ENCODE data around the gene SMAP2.
"Not testable (repeated sequence)": the region's sequence is repeated elsewhere in the genome, so short reads cannot be mapped to it uniquely, and the experiment has no call there.

Gene SMAP2

GRCh38 chr1:40373323-40374283 lies at the start of gene SMAP2:
TSS of gene SMAP2 (plus strand) at chr1:40373727. CDS start at chr1:40374121, 394 bp downstream.
- DNase-seq (ENCODE audit: low read depth): peak; percentile 90

DNA sequence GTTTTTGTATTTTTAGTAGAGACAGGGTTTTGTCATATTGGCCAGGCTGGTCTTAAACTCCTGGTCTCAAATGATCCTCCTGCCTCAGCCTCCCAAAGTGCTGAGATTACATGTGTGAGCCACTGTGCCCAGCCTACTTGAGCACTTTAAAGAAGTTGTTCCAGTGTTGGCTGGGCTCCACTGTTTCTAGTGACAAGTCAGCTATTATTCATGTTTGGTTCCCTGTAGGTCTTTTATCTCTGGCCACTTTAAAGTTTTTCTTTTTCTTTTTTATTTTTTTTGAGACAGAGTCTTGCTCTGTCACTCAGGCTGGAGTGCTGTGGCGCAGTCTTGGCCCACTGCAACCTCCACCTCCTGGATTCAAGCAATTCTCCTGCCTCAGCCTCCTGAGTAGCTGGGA lies 42.1 kb upstream of the SMAP2 start:
- DNase-seq (ENCODE audit: low read depth): not testable (repeated sequence)

DNA sequence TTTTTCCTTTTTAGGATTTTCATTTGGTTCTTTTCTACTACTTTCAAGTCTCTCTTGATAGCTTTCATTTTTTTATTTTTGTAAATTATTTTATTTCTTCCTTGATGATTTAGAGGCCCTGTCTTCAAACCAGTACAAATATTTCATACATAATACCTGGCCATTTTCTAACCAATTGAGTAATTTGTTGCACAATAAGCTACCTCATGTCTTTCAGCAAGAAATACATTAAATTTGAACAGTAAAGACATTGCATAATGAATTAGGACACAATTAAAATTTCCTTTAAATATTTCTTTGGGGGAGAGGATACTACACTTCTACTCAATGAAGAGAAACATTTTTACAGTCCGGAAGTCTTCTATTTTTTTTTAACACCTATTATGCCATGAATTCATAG lies 40.8 kb upstream of the SMAP2 start:
- DNase-seq (ENCODE audit: low read depth): no peak

GRCh38 chr1:40337443-40337842 lies 36.1 kb upstream of the SMAP2 start:
- no peak for DNase-seq (ENCODE audit: low read depth)

- DNase-seq (ENCODE audit: low read depth): peak; percentile 37
Observed at GRCh38 chr1:40338745-40339419, 34.6 kb upstream of the SMAP2 start.

DNA sequence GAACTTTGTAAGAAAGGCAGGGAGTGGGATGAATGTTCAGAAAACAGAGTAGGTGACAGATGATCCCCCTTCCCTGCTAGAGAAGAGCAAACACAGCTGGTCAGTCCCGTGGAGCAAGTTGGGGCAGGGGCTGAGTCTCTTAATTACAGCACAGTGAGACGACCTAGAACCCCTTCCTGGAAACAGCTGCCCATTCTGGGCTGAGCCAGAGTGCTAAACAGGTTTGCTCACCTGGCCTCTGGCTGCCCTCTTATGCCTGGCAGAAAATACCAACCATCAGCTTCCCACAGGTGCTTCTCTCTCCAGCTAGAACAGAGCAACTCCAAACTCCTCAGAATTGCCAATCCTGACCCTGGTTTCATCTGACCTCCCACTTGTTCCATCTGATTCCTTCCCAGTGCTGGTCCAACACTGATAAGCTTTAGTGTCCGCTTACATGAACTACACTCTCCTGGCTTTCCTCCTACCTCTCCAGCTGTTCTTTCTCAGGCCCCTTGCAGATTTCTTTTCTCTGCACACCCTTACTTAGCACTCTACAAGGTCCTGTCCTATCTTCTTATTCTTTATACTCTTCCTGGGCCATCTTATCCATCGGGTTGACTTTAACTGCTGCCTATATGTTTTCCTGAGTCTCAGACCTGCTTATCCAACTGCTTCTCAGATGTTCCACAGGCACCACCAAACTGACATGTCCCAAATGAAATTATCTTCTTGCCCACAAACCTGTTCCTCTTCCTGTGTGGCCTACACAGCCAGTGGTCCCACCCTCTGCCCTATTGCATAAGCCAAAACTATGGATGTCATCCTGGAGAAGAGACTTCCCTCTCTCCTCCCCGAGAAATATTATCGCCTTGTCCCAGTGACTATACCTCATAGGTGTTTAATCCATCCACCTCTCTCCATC lies 33.9 kb upstream of the SMAP2 start:
- no peak for DNase-seq (ENCODE audit: low read depth)

DNA sequence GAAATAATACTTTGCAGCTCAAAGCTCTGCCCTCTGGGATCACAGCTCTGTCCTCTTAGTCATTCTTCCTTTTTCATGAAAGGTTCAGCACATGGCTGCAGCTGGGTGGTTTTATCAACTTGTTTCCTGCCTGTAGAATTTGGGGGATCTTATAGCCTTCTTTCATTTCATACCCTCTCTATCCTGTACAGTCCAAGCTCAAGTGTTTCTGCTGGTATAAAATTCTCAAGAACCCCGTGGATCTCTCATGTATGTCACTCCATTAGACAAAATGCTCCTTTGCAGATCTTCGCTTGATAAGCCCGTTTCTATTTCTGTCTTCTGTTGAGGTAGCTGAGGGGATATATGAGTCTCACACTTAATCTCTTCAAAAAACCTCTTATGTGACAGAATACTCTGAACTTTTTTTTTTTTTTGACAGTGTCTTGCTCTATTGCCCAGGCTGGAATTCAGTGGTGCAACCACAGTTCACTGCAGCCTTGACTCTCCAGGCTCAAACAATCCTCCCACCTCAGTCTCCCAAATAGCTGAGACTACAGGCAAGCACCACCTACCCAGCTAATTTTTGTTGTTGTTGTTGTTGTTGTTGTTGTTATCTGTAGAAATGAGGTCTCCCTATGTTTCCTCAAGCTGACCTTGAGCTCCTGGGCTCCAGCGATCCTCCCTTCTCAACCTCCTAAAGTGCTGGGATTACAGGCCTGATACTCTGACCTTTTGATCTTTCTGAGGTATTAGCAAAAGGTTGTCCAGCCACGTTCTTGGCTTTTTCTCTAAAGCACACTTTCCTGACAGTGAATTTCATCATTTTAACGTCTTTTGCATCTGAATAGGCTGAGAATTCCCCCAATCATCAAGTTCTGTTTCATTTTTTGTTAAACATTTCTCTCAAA lies 31.8 kb upstream of the SMAP2 start:
- no peak for DNase-seq (ENCODE audit: low read depth)

DNA sequence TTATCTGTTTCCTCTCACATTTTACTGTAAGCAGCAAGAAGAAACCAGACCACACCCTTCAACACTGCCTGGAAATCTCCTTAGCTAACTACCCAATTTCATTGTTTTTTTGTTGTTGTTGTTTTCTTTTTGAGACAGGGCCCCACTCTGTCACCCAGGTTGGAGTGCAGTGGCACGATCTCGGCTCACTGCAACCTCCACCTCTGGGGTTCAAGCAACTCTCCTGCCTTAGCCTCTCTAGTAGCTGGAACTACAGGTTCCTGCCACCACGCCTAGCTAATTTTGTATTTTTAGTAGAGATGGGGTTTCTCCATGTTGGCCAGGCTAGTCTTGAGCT lies 31.2 kb upstream of the SMAP2 start:
- DNase-seq (ENCODE audit: low read depth): not testable (repeated sequence)

DNA sequence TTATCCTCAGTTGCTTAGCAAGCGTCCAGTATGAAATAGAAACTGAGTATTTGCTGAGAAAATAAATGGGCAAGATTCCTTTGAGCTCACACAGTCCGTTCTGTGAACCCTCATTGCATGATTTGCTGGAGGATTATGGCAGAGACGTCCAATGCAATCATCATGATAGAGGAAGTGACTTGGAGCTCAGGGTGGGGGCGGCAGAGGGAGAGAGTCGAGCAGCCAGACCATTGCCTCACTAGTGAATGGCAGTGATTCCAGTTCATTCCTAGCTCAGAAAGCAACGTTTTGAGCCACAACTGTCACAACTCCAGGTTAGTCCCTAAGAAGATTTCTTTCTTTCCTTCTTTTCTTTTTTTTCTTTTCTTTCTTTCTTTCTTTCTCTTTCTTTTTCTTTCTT lies 28.9 kb upstream of the SMAP2 start:
- peak; percentile 87 for DNase-seq (ENCODE audit: low read depth)

- DNase-seq (ENCODE audit: low read depth): no peak
Observed at GRCh38 chr1:40350391-40350790, 23.1 kb upstream of the SMAP2 start.

DNA sequence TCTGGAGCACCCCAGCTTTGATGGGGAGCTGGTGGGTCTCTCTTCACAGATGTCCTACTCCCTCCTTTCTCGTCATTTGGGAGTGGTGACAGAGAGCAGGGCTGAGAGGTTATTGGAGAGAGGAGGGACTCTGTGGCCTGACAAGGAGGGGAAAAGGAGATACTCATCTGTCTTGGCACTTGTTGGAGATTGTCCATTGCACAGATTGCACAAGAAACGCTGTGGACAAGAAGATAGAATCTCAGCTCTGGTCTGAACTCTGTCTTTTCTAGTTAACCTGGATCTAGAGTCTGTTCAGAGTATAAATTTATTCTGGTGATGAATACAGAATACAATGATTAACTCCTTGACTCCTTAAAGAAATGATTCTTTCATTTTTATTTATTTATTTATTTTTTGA lies 22.4 kb upstream of the SMAP2 start:
- DNase-seq (ENCODE audit: low read depth): no peak

GRCh38 chr1:40352126-40352525 lies 21.4 kb upstream of the SMAP2 start:
- no peak for DNase-seq (ENCODE audit: low read depth)

DNA sequence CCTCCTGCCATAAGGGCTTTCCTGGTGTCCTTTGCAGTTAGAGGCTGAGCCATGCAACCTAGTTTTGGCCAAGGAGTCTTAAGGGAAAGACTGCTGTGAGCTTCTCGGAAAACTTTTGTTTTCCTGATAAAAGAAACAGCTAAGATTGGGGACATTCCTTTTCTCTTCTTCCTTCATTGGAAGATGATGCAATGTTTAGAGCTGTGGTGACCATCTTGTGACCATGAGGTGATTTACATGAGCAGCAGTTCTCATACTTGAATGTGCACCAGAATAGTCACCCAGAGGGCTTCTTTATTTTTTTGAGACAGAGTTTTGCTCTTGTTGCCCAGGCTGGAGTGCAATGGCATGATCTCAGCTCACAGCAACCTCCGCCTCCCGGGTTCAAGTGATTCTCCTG lies 20.4 kb upstream of the SMAP2 start:
- DNase-seq (ENCODE audit: low read depth): no peak

GRCh38 chr1:40357625-40358024 lies 15.9 kb upstream of the SMAP2 start:
- no peak for DNase-seq (ENCODE audit: low read depth)

- DNase-seq (ENCODE audit: low read depth): no peak
Observed at GRCh38 chr1:40360631-40361030, 12.9 kb upstream of the SMAP2 start.

DNA sequence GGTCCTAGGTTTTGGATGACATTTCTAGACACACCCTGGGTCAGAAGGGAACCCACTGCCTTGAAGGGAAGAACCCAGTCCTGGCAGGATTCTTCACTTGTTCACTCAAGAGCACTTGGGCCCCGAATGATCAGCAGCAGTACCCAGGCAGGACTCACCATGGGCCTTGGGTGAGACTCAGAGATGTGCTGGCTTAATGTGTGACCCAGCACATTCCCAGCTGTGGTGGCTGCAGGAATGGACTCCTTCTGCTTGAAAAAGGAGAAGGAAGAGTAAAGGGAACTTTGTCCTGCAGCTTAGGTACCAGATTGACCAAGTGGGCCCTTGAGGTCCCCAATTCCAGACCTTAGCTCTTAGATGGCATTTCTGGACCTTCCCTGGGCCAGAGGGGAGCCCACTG lies 12.3 kb upstream of the SMAP2 start:
- no peak for DNase-seq (ENCODE audit: low read depth)

- DNase-seq (ENCODE audit: low read depth): no peak
Observed at GRCh38 chr1:40361637-40362036, 11.9 kb upstream of the SMAP2 start.

- no peak for DNase-seq (ENCODE audit: low read depth)
Observed at GRCh38 chr1:40362199-40362598, 11.3 kb upstream of the SMAP2 start.

- DNase-seq (ENCODE audit: low read depth): peak; percentile 57
Observed at GRCh38 chr1:40362699-40363098, 10.8 kb upstream of the SMAP2 start.

GRCh38 chr1:40363721-40364120 lies 9.8 kb upstream of the SMAP2 start:
- DNase-seq (ENCODE audit: low read depth): no peak

DNA sequence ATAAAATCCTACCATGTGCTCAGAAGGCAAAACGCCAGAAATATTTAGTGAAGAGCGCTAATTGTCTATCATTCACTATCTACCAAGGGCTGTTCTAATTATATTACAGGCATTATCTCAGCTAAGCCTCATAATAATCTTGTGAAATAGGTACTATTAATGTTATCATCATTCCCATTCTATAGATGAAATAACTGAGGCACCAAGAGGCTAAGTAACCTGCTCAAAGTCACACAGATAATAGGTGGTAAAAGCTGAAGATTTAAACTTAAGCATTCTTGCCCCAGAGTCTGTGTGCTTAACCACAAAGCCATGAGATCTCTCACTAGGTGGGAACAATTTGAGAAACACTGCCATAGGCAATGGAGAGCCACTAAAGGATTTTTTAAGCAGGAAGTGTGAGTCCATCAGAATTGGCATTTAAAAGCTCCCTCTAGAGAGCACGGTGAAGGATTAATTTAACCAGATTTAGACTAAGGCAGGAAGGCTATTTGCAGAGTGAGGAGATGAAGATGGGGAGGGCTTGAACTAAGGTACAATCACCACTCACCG lies 1.7 kb upstream of the SMAP2 start:
- no peak for DNase-seq (ENCODE audit: low read depth)
